Stimulated activated CD8-positive, alpha-beta memory T cell treated with anti-CD3 and anti-CD28 coated beads, Interleukin-15, amount 100 ng/mL, for 48 hours (primary cell): ENCODE results near the gene PRKAR1B.
A peak's percentile ranks its signal among the peaks of the same experiment; 100 is the strongest.
"Not testable (repeated sequence)": the region's sequence is repeated elsewhere in the genome, so short reads cannot be mapped to it uniquely, and the experiment has no call there.

ENCODE experiments used
- DNase-seq, 2 donors: peaks; one replicate each; pipeline ENCODE4 v3.0.0-alpha.2; 2020; ENCODE audit warnings: low read depth in 2 of 2

The PRKAR1B gene

GRCh38 chr7:756928-757560 lies 30.0 kb upstream of the PRKAR1B start:
- no peak for DNase-seq

- no peak for DNase-seq
Measured at GRCh38 chr7:756231-756927, 29.3 kb upstream of the PRKAR1B start.

- DNase-seq = no peak
Measured at GRCh38 chr7:755413-755805, 28.3 kb upstream of the PRKAR1B start.

GRCh38 chr7:754531-755412 lies 27.7 kb upstream of the PRKAR1B start:
- DNase-seq = no peak

GRCh38 chr7:753190-753589 lies 26.1 kb upstream of the PRKAR1B start:
- DNase-seq = no peak

- not testable (repeated sequence) for DNase-seq
Measured at GRCh38 chr7:752256-752655, 25.2 kb upstream of the PRKAR1B start.

- peak in 1 of 2 donors; percentile 33 for DNase-seq
Measured at GRCh38 chr7:751826-752225, 24.7 kb upstream of the PRKAR1B start.

- DNase-seq = no peak
Measured at GRCh38 chr7:750111-750905, 23.2 kb upstream of the PRKAR1B start.

GRCh38 chr7:749140-749551 lies 22.1 kb upstream of the PRKAR1B start:
- no peak for DNase-seq

GRCh38 chr7:748446-748845 lies 21.4 kb upstream of the PRKAR1B start:
- DNase-seq = no peak

- no peak for DNase-seq
Measured at GRCh38 chr7:747186-747585, 20.1 kb upstream of the PRKAR1B start.

- no peak for DNase-seq
Measured at GRCh38 chr7:746155-747061, 19.3 kb upstream of the PRKAR1B start.

GRCh38 chr7:745431-746154 lies 18.5 kb upstream of the PRKAR1B start:
- no peak for DNase-seq

- no peak for DNase-seq
Measured at GRCh38 chr7:744854-745430, 17.9 kb upstream of the PRKAR1B start.

- not testable (repeated sequence) for DNase-seq
Measured at GRCh38 chr7:744128-744520, 17.0 kb upstream of the PRKAR1B start.

- DNase-seq = not testable (repeated sequence)
Measured at GRCh38 chr7:743341-744127, 16.5 kb upstream of the PRKAR1B start.

GRCh38 chr7:742791-743190 lies 15.7 kb upstream of the PRKAR1B start:
- no peak for DNase-seq

GRCh38 chr7:741850-742249 lies 14.8 kb upstream of the PRKAR1B start:
- DNase-seq = no peak

- no peak for DNase-seq
Measured at GRCh38 chr7:741191-741671, 14.2 kb upstream of the PRKAR1B start.
